CD4-positive, alpha-beta T cell (primary cell): ENCODE measurements around the gene KCNK15. TPM values are rescaled to one million over a fixed set of nuclear protein-coding genes. Genes with fewer than 3 reads are reported as not detected.

Experiments used
- ATAC-seq: fragments of 200-7000 bp; cut with Tn5 transposase; one replicate; pipeline ENCODE4 v1.10.0; 2022; ENCODE audit warnings: mild to moderate bottlenecking; ENCODE audit not compliant: poor library complexity
- CTCF ChIA-PET: fragments of 350-600 bp; sonication (Branson Sonifier 250); formaldehyde crosslinking; loops from one replicate; lab custom pipeline; 2021; ENCODE audit warnings: antibody characterized with exemption, inconsistent platforms; lab: Charles Lee
- POLR2A ChIA-PET: fragments of 350-600 bp; sonication (Branson Sonifier 250); formaldehyde crosslinking; loops from one replicate; lab custom pipeline; 2021; ENCODE audit warnings: antibody characterized with exemption, inconsistent platforms; lab: Charles Lee
- DNase-seq, 14 experiments: peaks; one replicate each; pipeline ENCODE4 v3.0.0-alpha.2; 2013 to 2020; ENCODE audit warnings: mixed read lengths in 2 of 14
- H3K27ac ChIP-seq, 2 donors: one replicate each; pipeline versions ENCODE4 v1.5.1 to v1.7.0; 2013; ENCODE audit warnings: low read length in 2 of 2, low read depth in 1 of 2, mild to moderate bottlenecking in 1 of 2
- H3K27me3 ChIP-seq, 2 experiments: 1 replicate in 1 of 2; 2 replicates in 1 of 2; pipeline versions ENCODE4 v1.6.1 to v1.7.0; 2013; ENCODE audit warnings: low read length in 2 of 2, control low read depth in 1 of 2, mild to moderate bottlenecking in 1 of 2, moderate library complexity in 1 of 2; ENCODE audit not compliant: insufficient read depth in 2 of 2, control insufficient read depth in 1 of 2
- H3K36me3 ChIP-seq: one replicate; pipeline ENCODE4 v1.6.1; 2013; ENCODE audit warnings: low read length, control low read depth; ENCODE audit not compliant: insufficient read depth
- H3K4me1 ChIP-seq: one replicate; pipeline ENCODE4 v1.6.1; 2013; ENCODE audit warnings: low read length, control low read depth; ENCODE audit not compliant: insufficient read depth
- H3K4me3 ChIP-seq: one replicate; pipeline ENCODE4 v1.5.1; 2013; ENCODE audit warnings: mild to moderate bottlenecking, low read length, moderate library complexity
- H3K9me3 ChIP-seq, 2 experiments: 1 replicate in 1 of 2; 2 replicates in 1 of 2; pipeline versions ENCODE4 v1.6.1 to v1.7.0; 2013; ENCODE audit warnings: low read length in 2 of 2, mild to moderate bottlenecking in 2 of 2, control low read depth in 1 of 2, moderate library complexity in 1 of 2; ENCODE audit not compliant: control insufficient read depth in 1 of 2, insufficient read depth in 1 of 2
- H3K27ac Mint-ChIP-seq: one replicate; pipeline ENCODE4 v1.8.0; 2020; ENCODE audit warnings: mixed read lengths
- H3K27me3 Mint-ChIP-seq: one replicate; pipeline ENCODE4 v1.8.0; 2021; ENCODE audit warnings: mixed read lengths
- H3K36me3 Mint-ChIP-seq: one replicate; pipeline ENCODE4 v1.8.0; 2021; ENCODE audit warnings: low read depth, mixed read lengths
- H3K4me1 Mint-ChIP-seq: one replicate; pipeline ENCODE4 v1.8.0; 2021; ENCODE audit warnings: low read depth, mixed read lengths
- H3K4me3 Mint-ChIP-seq: one replicate; pipeline ENCODE4 v1.8.0; 2020; ENCODE audit warnings: mild to moderate bottlenecking, mixed read lengths
- H3K9me3 Mint-ChIP-seq: one replicate; pipeline ENCODE4 v1.8.0; 2020; ENCODE audit warnings: mixed read lengths
- CTCF ChIP-seq: fragments of 200-600 bp; IDR thresholded peaks from one replicate; pipeline ENCODE4 v1.8.0; 2022; ENCODE audit warnings: antibody characterized with exemption, mild to moderate bottlenecking
- intact Hi-C, 2 experiments: fragments of 100-400 bp; cut with DNase I in 1 of 2; cut with micrococcal nuclease in 1 of 2; formaldehyde crosslinking; loops; one replicate each; pipeline versions ENCODE4 v1.15.1 to v1.9.0; 2023 to 2025; cut with DNase I, micrococcal nuclease
- total RNA-seq, 174 experiments: library from RNA in 2 of 174; stranded (reverse) in 2 of 174; gene quantifications; one replicate each; pipeline ENCODE4 v1.2.3 and lab custom pipeline; 2021 to 2026

KCNK15 gene
- total RNA-seq, 2 experiments from 2014 or later: not detected

GRCh38 chr20:44723391-44723790 is 22.3 kb upstream of the KCNK15 start:
- no peaks in the 10 kb centered on the region for H3K9me3 Mint-ChIP-seq
- ChIA-PET CTCF (no interaction called here), POLR2A (no interaction called here)
- no peak overlapping the region for H3K4me3 Mint-ChIP-seq
- intact Hi-C loops: loop anchor here in 1 of 2 experiments (5.0 kb wide), 1 partner anchor 844 kb away; no protein-coding TSS in a partner anchor
- H3K36me3 ChIP-seq: no peaks in the 10 kb centered on the region
- H3K36me3 Mint-ChIP-seq: no peaks in the 10 kb centered on the region
- DNase-seq (no peak), ATAC-seq (no peak)
- no peak overlapping the region for H3K27ac Mint-ChIP-seq
- H3K4me1 ChIP-seq: no peaks in the 10 kb centered on the region
- H3K4me3 ChIP-seq: no peak overlapping the region
- no peaks in the 10 kb centered on the region for H3K27me3 Mint-ChIP-seq
- no peak overlapping the region for H3K27ac ChIP-seq
- H3K4me1 Mint-ChIP-seq: no peaks in the 10 kb centered on the region
- no peak for TF ChIP-seq CTCF
- H3K9me3 ChIP-seq: no peaks in the 10 kb centered on the region
- H3K27me3 ChIP-seq: no peaks in the 10 kb centered on the region

GRCh38 chr20:44723798-44724362 is 21.8 kb upstream of the KCNK15 start:
- Mint-ChIP-seq H3K36me3 (no peaks in the 10 kb centered on the region), H3K9me3 (no peaks in the 10 kb centered on the region), H3K27ac (no peak overlapping the region), H3K4me1 (no peaks in the 10 kb centered on the region), H3K27me3 (no peaks in the 10 kb centered on the region), H3K4me3 (no peak overlapping the region)
- POLR2A ChIA-PET: no interaction called here
- no peaks in the 10 kb centered on the region for H3K27me3 ChIP-seq
- no peaks in the 10 kb centered on the region for H3K9me3 ChIP-seq
- H3K4me3 ChIP-seq: no peak overlapping the region
- CTCF ChIA-PET: no interaction called here
- ATAC-seq (no peak), DNase-seq (no peak)
- H3K27ac ChIP-seq: no peak overlapping the region
- no peak for TF ChIP-seq CTCF
- intact Hi-C loops: loop anchor here in 1 of 2 experiments (5.0 kb wide), 1 partner anchor 843 kb away; no protein-coding TSS in a partner anchor
- no peaks in the 10 kb centered on the region for H3K36me3 ChIP-seq
- H3K4me1 ChIP-seq: no peaks in the 10 kb centered on the region

GRCh38 chr20:44724423-44725091 is 21.1 kb upstream of the KCNK15 start:
- no peaks in the 10 kb centered on the region for H3K4me1 Mint-ChIP-seq
- no peaks in the 10 kb centered on the region for H3K9me3 Mint-ChIP-seq

More at GRCh38 chr20:44724423-44725091, 21.1 kb upstream of the KCNK15 start:
- intact Hi-C loops: loop anchor here in 1 of 2 experiments (5.0 kb wide), 1 partner anchor 843 kb away; no protein-coding TSS in a partner anchor
- Histone ChIP-seq H3K9me3 (no peaks in the 10 kb centered on the region), H3K27me3 (no peaks in the 10 kb centered on the region), H3K4me3 (no peak overlapping the region), H3K27ac (no peak overlapping the region), H3K36me3 (no peaks in the 10 kb centered on the region), H3K4me1 (no peaks in the 10 kb centered on the region)
- ChIA-PET POLR2A (interaction anchor here (0.6 kb wide), 1 partner anchor 39 kb away, joined by 3 read pairs; no protein-coding TSS in a partner anchor), CTCF (no interaction called here)
- H3K27ac Mint-ChIP-seq: no peak overlapping the region
- H3K36me3 Mint-ChIP-seq: no peaks in the 10 kb centered on the region
- TF ChIP-seq CTCF: no peak
- no peaks in the 10 kb centered on the region for H3K27me3 Mint-ChIP-seq
- DNase-seq (no peak), ATAC-seq (no peak)
- H3K4me3 Mint-ChIP-seq: no peak overlapping the region
